Measurements from ENCODE around the gene ACTRT1. TPM values are rescaled to one million over a fixed set of nuclear protein-coding genes. Genes with fewer than 3 reads are reported as not detected.

Gene ACTRT1
- total and polyA plus RNA-seq, 2 of the 13 experiments (the other 11 are each of a cell fraction or from before 2014, with no cell fraction given): not detected

GRCh38 chrX:128035318-128035717, 16.9 kb downstream of the ACTRT1 start:
- POLR2A ChIA-PET: no interaction called here
- Histone ChIP-seq H3K9ac (ENCODE audit: insufficient read depth, low read depth, low read length) (no peak overlapping the region), H3K36me3 (replicated peaks in 1 of 2; ENCODE audit: control insufficient read depth in 1 of 2, insufficient read depth in 2 of 2, low read length in 2 of 2) (no peaks in the 10 kb centered on the region), H3K79me2 (ENCODE audit: insufficient read depth, low read length) (no peaks in the 10 kb centered on the region), H3K4me2 (ENCODE audit: low read depth, low read length) (no peak overlapping the region), H3K9me3 (ENCODE audit: low read length) (peaks cover 11% of the 10 kb centered on the region), H3K4me1 (ENCODE audit: insufficient read depth, low read length) (no peaks in the 10 kb centered on the region), H3K4me3 (replicated peaks in 1 of 3; ENCODE audit: insufficient read depth in 1 of 3, low read depth in 2 of 3, low read length in 3 of 3) (no peak overlapping the region), H3K27me3 (ENCODE audit: control insufficient read depth in 1 of 2, insufficient read depth in 2 of 2, low read length in 2 of 2) (no peaks in the 10 kb centered on the region), H3K27ac (ENCODE audit: extremely low read length, insufficient read depth, low read length) (no peak overlapping the region), H2AFZ (ENCODE audit: low read length) (no peak overlapping the region), H4K20me1 (ENCODE audit: insufficient read depth, low read length) (no peaks in the 10 kb centered on the region)
- in situ Hi-C loops (cut with HindIII; ENCODE audit: extremely low pct_ligation_motif_present, low pct_unique_long_range_greater_than_20kb): no loop called here
- BruUV-seq (replicated peaks): no TSS peak
- ATAC-seq (no peak), DNase-seq (ENCODE audit: low spot score) (no peak), FAIRE-seq (no peak)
- CTCF ChIA-PET (ENCODE audit: low intra/inter-chr PET ratio, low total read pairs): no interaction called here
- TF ChIP-seq ZBTB8A (CRISPR knock-in tag; IDR thresholded peaks at IDR 0.05; ENCODE audit: borderline replicate concordance, low read depth) (no peak), PAF1 (CRISPR knock-in tag; IDR thresholded peaks at IDR 0.05) (no peak), E2F1 (CRISPR knock-in tag; IDR thresholded peaks at IDR 0.05) (no peak), ZIK1 (CRISPR knock-in tag; IDR thresholded peaks at IDR 0.05; ENCODE audit: borderline replicate concordance, low read depth) (no peak), ZNF264 (CRISPR knock-in tag; IDR thresholded peaks at IDR 0.05) (no peak), MXD3 (CRISPR knock-in tag; IDR thresholded peaks at IDR 0.05) (no peak), EED (CRISPR knock-in tag; IDR thresholded peaks at IDR 0.05) (no peak), AHR (CRISPR knock-in tag; IDR thresholded peaks at IDR 0.05) (no peak), USF2 (IDR thresholded peaks at IDR 0.05; ENCODE audit: low read depth, low read length) (no peak), USF2 (CRISPR knock-in tag; IDR thresholded peaks at IDR 0.05; ENCODE audit: borderline replicate concordance) (no peak), NRL (CRISPR knock-in tag; IDR thresholded peaks at IDR 0.05; ENCODE audit: borderline replicate concordance) (no peak), HOXA7 (CRISPR knock-in tag; IDR thresholded peaks at IDR 0.05) (no peak), FOSL2 (CRISPR knock-in tag; IDR thresholded peaks at IDR 0.05) (no peak), MED13 (CRISPR knock-in tag; IDR thresholded peaks at IDR 0.05) (no peak), ZNF713 (CRISPR knock-in tag; IDR thresholded peaks at IDR 0.05) (no peak), MEIS1 (CRISPR knock-in tag; IDR thresholded peaks at IDR 0.05; ENCODE audit: borderline replicate concordance) (no peak)
- TF ChIP-seq, protein P1, sequence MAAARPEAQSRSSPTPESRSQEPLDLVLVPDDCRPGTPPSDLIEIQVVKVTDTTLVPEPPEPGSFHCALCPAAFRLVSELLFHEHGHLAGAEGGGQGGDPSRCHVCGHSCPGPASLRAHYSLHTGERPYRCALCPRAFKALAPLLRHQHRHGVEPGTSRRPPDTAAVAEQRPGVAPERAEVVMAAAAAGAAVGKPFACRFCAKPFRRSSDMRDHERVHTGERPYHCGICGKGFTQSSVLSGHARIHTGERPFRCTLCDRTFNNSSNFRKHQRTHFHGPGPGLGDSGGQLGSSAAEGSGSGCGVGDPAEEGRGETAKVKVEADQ (CRISPR knock-in tag; IDR thresholded peaks at IDR 0.05; ENCODE audit: borderline replicate concordance): no peak
- TF ChIP-seq, protein P2, sequence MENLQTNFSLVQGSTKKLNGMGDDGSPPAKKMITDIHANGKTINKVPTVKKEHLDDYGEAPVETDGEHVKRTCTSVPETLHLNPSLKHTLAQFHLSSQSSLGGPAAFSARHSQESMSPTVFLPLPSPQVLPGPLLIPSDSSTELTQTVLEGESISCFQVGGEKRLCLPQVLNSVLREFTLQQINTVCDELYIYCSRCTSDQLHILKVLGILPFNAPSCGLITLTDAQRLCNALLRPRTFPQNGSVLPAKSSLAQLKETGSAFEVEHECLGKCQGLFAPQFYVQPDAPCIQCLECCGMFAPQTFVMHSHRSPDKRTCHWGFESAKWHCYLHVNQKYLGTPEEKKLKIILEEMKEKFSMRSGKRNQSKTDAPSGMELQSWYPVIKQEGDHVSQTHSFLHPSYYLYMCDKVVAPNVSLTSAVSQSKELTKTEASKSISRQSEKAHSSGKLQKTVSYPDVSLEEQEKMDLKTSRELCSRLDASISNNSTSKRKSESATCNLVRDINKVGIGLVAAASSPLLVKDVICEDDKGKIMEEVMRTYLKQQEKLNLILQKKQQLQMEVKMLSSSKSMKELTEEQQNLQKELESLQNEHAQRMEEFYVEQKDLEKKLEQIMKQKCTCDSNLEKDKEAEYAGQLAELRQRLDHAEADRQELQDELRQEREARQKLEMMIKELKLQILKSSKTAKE (CRISPR knock-in tag; IDR thresholded peaks at IDR 0.05; ENCODE audit: borderline replicate concordance): no peak
- intact Hi-C loops (cut with micrococcal nuclease; ENCODE audit: unreplicated experiment): no loop called here

Measured in HepG2 (cell line).